Smooth muscle cell of the coronary artery (primary cell): ENCODE measurements around the gene RNF207. TPM values are rescaled to one million over a fixed set of nuclear protein-coding genes. Genes with fewer than 3 reads are reported as not detected.

Experiments
- total RNA-seq: library from RNA; depleted of rRNA; stranded (reverse); fragments of >200 nt; gene quantifications from 2 replicates; pipeline ENCODE4 v1.2.3, GENCODE V29; 2014; ENCODE audit warnings: low replicate concordance

RNF207 gene
- 4.6 and 22.5 TPM in 2 replicates for total RNA-seq

DNA sequence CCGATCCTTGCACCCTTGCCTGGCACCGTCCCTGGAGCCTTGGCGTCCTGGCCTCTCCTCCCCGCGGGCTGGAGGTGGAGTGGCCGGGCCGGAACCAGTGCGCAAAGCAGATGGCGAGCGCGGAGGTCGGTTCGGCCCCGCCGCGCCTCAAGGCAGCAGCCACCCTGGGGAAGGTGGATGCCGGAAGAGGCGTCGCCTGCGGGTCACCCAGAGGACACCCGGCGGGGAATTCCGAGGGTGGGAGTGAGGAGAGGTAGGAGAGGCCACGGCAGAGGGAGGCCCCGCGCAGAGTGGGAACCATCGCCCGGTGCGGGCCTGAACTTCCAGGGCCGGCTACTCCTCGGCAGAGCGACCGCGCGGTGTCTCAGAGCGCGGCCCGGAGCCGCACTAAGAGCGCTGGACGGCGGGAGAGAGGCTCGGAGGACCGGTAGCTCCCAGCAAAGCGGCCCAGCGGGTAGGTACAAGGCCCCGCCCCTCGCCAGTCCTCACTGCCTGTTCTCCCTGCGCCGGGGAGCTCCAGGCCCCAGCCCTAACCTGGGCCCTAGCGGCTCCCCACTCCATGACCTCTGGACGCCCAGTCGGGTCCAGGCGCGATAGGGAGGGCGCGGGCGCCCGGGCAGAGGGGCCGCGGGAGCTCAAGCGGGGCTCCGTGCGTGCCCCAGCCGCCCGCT, at the start of gene RNF207:
RNF207 (plus strand) TSS at position 271 of the 671 bp plus-strand sequence. CDS start 417 bp downstream, outside the sequence.

DNA sequence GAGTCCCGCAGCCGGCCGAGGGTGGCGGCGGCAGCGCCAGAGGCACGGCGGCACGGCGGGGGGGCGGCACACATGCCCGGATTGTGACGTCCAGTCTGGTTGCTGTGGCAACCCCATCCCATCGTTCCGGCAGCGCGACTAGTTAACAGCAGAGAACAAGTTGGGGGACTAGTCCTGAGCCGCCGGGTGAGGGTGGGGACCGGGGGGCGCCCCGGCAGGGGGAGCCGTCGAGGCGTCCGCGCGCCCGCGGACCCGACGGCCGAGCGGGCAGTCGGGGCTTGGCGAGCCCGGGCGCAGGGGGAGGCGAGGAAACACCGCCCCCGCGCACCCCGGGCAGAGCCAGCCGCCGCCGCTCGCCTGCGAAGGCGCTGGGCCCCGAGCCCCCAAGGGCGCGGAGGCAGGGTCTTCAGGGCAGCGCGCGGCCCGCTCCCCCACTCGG, 25.6 kb upstream of the RNF207 start, which contains the start of gene CHD5:
CHD5 (minus strand) TSS at position 54 of the 439 bp plus-strand sequence. CDS start 298 bp downstream, outside the sequence.

GRCh38 chr1:6199298-6200187, 6.4 kb upstream of the RNF207 start, which contains the start of gene RPL22:
TSS of gene RPL22 (minus strand) at chr1:6199595. CDS start at chr1:6199573, 22 bp downstream.

GRCh38 chr1:6243993-6244392, 38.1 kb downstream of the RNF207 start, which contains the start of gene HES3:
TSS of gene HES3 (plus strand) at chr1:6244179. CDS start at chr1:6244366, 187 bp downstream.

GRCh38 chr1:6260961-6261614, 55.2 kb downstream of the RNF207 start, which contains the start of gene GPR153:
TSS of gene GPR153 (minus strand) at chr1:6261098. CDS start at chr1:6254905, 6,193 bp downstream.

Other genes with a start within 250 kb of the RNF207 start
- gene NPHP4, start 213.7 kb upstream of the RNF207 start, total RNA-seq: 3.8 and 4.7 TPM in 2 replicates
- gene KCNAB2, start 160.2 kb upstream of the RNF207 start, total RNA-seq: 2.9 and 5.0 TPM in 2 replicates
- gene CHD5, start 25.8 kb upstream of the RNF207 start, total RNA-seq: 0.15 TPM in 1 of 2 replicates, not detected in the other
- gene RPL22, start 6.5 kb upstream of the RNF207 start, total RNA-seq: 95.9 and 176 TPM in 2 replicates
- gene ICMT, start 29.8 kb downstream of the RNF207 start, total RNA-seq: 54.0 and 59.0 TPM in 2 replicates
- gene HES3, start 38.1 kb downstream of the RNF207 start, total RNA-seq: not detected in 2 replicates
- gene GPR153, start 55.0 kb downstream of the RNF207 start, total RNA-seq: 2.3 and 17.2 TPM in 2 replicates
- 20.0 and 77.3 TPM in 2 replicates for gene ACOT7, start 187.6 kb downstream of the RNF207 start, total RNA-seq
- gene HES2, start 213.8 kb downstream of the RNF207 start, total RNA-seq: 0.12 and 4.1 TPM in 2 replicates
- gene ESPN, start 218.7 kb downstream of the RNF207 start, total RNA-seq: under 0.01 TPM in 1 of 2 replicates, not detected in the other